K562 (cell line): ENCODE measurements around the gene SLC9A1.

Experiments
- CTCF ChIP-seq, 3 experiments: IDR thresholded peaks in 2 of 3; conservative IDR thresholded peaks in 1 of 3; 2 replicates each; pipeline ENCODE4 v1.5.1; 2011 to 2012; ENCODE audit warnings: low read length in 3 of 3, mild to moderate bottlenecking in 3 of 3, control low read depth in 2 of 3, improper control_type of control experiment in 1 of 3, inconsistent platforms in 1 of 3, low read depth in 1 of 3, mixed read lengths in 1 of 3, moderate library complexity in 1 of 3; ENCODE audit not compliant: insufficient read depth in 2 of 3
- POLR2A ChIP-seq: fragments of 450-650 bp; conservative IDR thresholded peaks from 2 replicates; pipeline ENCODE4 v1.6.1; 2016
- TAF9B ChIP-seq: fragments of 450-650 bp; IDR thresholded peaks from 2 replicates; pipeline ENCODE4 v1.6.1; 2018; ENCODE audit warnings: mild to moderate bottlenecking; ENCODE audit not compliant: partially characterized antibody

- no peak for TF ChIP-seq POLR2A
- TF ChIP-seq CTCF (IDR thresholded peaks at IDR 0.05 in 2 of 3, conservative IDR thresholded peaks at IDR 0.05 in 1 of 3; ENCODE audit: insufficient read depth in 2 of 3, low read depth in 1 of 3, low read length in 3 of 3) = no peak
- no peak for TF ChIP-seq TAF9B
These were observed 4.3 kb downstream of the SLC9A1 start for GRCh38 chr1:27150641-27151040.
